ENCODE data around the gene KCNN1. TPM values are rescaled to one million over a fixed set of nuclear protein-coding genes. Genes with fewer than 3 reads are reported as not detected.

Gene KCNN1
- total RNA-seq, 1 experiment from 2014 or later: 0.61 TPM

- TF ChIP-seq MAX (IDR thresholded peaks at IDR 0.05): no peak
- TF ChIP-seq RAD21 (IDR thresholded peaks at IDR 0.05; ENCODE audit: low read depth): no peak
- TF ChIP-seq POLR2AphosphoS5 (IDR thresholded peaks at IDR 0.05; ENCODE audit: low read depth, low read length): no peak
- TF ChIP-seq CEBPB (IDR thresholded peaks at IDR 0.05; ENCODE audit: low read depth): no peak
- no peak for TF ChIP-seq CTCF (IDR thresholded peaks at IDR 0.05 in 2 of 3, conservative IDR thresholded peaks at IDR 0.05 in 1 of 3; ENCODE audit: borderline replicate concordance in 1 of 3, insufficient read depth in 1 of 3, low read depth in 2 of 3, low read length in 2 of 3)
- TF ChIP-seq TCF7L2 (IDR thresholded peaks at IDR 0.05; ENCODE audit: borderline replicate concordance, extremely low read depth, insufficient read depth, insufficient read length): no peak
- no peak for TF ChIP-seq ELF1 (IDR thresholded peaks at IDR 0.05; ENCODE audit: borderline replicate concordance, low read depth)
- TF ChIP-seq EZH2 (IDR thresholded peaks at IDR 0.05): no peak
- no peak for TF ChIP-seq POLR2A (IDR thresholded peaks at IDR 0.05; ENCODE audit: borderline replicate concordance, extremely low read depth, insufficient read depth, insufficient read length)
- TF ChIP-seq ZFX (IDR thresholded peaks at IDR 0.05): no peak
- no peak for TF ChIP-seq JUND (IDR thresholded peaks at IDR 0.05)
- no peak for TF ChIP-seq REST (IDR thresholded peaks at IDR 0.05; ENCODE audit: low read depth)
- TF ChIP-seq ZBTB33 (IDR thresholded peaks at IDR 0.05; ENCODE audit: extremely low read depth, insufficient replicate concordance, low read length): no peak
- TF ChIP-seq SP1 (IDR thresholded peaks at IDR 0.05; ENCODE audit: low read depth): no peak
- TF ChIP-seq ATF3 (IDR thresholded peaks at IDR 0.05): no peak
- TF ChIP-seq CBX3 (IDR thresholded peaks at IDR 0.05; ENCODE audit: low read depth): no peak
- TF ChIP-seq YY1 (IDR thresholded peaks at IDR 0.05; ENCODE audit: extremely low read depth, insufficient replicate concordance, low read depth, low read length): no peak
- Histone ChIP-seq H3K9me2 (ENCODE audit: insufficient read depth) (no peaks in the 10 kb centered on the region), H3K27me3 (ENCODE audit: insufficient read depth, low read length) (no peaks in the 10 kb centered on the region), H3K4me2 (ENCODE audit: low read length) (no peak overlapping the region), H3K9ac (ENCODE audit: low read length) (no peak overlapping the region), H2AFZ (ENCODE audit: low read depth, low read length, poor library complexity, severe bottlenecking) (no peak overlapping the region), H3K9me3 (ENCODE audit: control insufficient read depth in 1 of 2, insufficient read depth in 1 of 2, low read depth in 1 of 2, low read length in 2 of 2) (no peaks in the 10 kb centered on the region), H3K27ac (ENCODE audit: low read depth, low read length) (no peak overlapping the region), H3K36me3 (ENCODE audit: control insufficient read depth in 1 of 2, insufficient read depth in 2 of 2, low read length in 2 of 2) (peaks cover 9 to 13% of the 10 kb centered on the region in 2 experiments; a peak in 3 of 4 replicates), H3K79me2 (ENCODE audit: insufficient read depth, low read length) (peaks cover 46% of the 10 kb centered on the region), H3K4me3 (replicated peaks in 1 of 2; ENCODE audit: low read depth in 1 of 2, low read length in 2 of 2) (no peak overlapping the region), H3K4me1 (ENCODE audit: control insufficient read depth in 1 of 2, insufficient read depth in 2 of 2, low read length in 2 of 2) (peaks cover 12 to 22% of the 10 kb centered on the region in 2 experiments), H4K20me1 (ENCODE audit: insufficient read depth) (no peaks in the 10 kb centered on the region)
- no peak for ATAC-seq
- ChIA-PET CTCF (interaction anchor here (0.6 to 6.7 kb wide), 3 partner anchors 11 to 134 kb away, joined by 3 to 127 read pairs (median 16); no protein-coding TSS in a partner anchor), POLR2A (interaction anchor here (1.3 kb wide), 1 partner anchor 62 kb away, joined by 3 read pairs; no protein-coding TSS in a partner anchor), RAD21 (ENCODE audit: low non-redundant PET in 1 of 2, low total read pairs in 2 of 2, uncharacterized antibody in 2 of 2, unreplicated experiment in 2 of 2) (no interaction called here)
- no TSS peak for BruUV-seq (replicated peaks)
- DNase-seq (ENCODE audit: low read depth, low spot score): no peak
- intact Hi-C loops (cut with micrococcal nuclease): loop anchor here (10.0 kb wide), 1 partner anchor 318 kb away; a partner anchor contains a TSS
Observed at GRCh38 chr19:17936379-17936778, 30.5 kb upstream of the KCNN1 start.

Measured in HCT116 (cell line).